Measurements from ENCODE around the gene COL5A2.

Gene COL5A2

DNA sequence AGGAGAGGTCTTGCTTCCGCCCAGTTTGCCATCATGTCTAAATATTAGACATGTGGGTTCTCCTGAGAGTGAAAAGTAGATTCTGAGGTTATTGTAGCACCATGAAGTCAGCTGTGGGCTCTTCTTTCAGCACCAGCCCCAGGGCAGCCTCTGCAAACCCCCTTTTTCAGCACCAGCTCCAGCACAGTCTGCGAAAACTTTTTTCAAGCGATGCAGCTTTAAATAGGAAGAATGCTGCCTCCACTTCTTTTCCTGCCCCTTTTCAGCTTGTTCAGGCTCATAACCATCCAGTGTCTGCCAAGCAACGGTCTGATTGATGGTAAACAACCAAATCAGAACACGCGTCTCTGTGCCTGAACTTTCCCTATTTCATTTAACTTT, at the start of gene COL5A2:
TSS of gene COL5A2 (minus strand) at position 192 of the 381 bp plus-strand sequence. CDS start at position 35, 157 bp downstream.
- DNase-seq: no peak

GRCh38 chr2:189226017-189226416, 46.5 kb upstream of the COL5A2 start:
- DNase-seq: no peak

DNA sequence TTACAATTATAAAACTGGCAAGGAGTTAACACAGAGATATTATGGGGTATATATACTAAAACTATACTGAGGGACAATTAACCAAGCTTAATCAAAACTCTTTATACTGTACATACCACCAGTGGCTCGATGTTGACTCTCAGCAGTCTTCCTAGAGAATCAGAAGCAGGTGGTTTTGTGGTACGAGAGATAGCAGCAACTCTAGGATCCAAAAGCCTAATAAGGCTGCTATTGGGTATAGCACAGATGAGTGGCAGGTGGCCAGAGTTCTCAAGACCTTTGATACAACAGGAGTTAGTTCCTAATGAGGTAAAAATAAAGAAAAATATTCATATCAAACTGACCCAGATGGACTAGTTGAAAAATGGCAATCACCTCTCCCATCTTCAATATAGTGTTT, 45.5 kb upstream of the COL5A2 start:
- no peak for DNase-seq

- DNase-seq: no peak
Observed at GRCh38 chr2:189222468-189223105, 43.0 kb upstream of the COL5A2 start.

- no peak for DNase-seq
Observed at GRCh38 chr2:189221811-189222467, 42.4 kb upstream of the COL5A2 start.

DNA sequence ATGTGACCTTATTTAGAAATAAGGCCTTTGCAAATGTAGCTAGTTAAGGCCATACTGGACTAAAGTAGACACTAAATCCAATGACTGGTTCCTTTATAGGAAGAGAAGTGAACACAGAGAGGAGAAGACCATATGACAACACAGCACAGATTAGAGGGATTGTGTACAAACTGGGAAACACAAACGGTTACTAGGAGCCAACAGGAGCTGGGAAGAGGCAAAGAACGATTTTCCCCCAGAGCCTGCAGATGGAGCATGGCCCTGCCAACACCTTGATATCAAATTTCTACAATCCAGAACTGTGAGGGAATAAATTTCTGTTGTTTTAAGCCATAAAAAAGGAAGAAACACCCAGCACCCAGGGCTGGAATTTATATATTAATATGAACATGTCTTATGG, 38.7 kb upstream of the COL5A2 start:
- DNase-seq: no peak

- no peak for DNase-seq
Observed at GRCh38 chr2:189217541-189217940, 38.0 kb upstream of the COL5A2 start.

- no peak for DNase-seq
Observed at GRCh38 chr2:189217051-189217450, 37.5 kb upstream of the COL5A2 start.

DNA sequence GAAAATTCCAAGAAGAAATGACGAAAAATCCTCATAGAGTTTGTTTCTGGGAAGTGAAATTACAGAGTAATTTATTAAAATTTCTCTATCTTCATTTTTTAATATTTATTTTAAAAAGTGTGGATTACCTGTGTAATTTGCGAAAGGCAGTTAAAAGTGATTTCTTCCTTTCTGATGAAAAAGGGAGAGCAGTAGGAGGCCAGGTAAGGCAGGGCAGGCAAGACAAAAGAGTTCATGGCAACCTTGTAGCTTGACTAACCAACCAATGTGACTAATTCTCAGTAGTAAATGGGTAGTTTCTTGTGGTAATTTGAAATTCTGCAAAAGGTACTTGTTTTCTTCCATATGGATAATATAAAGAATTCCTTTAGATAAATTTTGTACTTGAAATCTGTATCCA, 34.9 kb upstream of the COL5A2 start:
- DNase-seq: no peak

GRCh38 chr2:189213250-189213649, 33.7 kb upstream of the COL5A2 start:
- DNase-seq: no peak

DNA sequence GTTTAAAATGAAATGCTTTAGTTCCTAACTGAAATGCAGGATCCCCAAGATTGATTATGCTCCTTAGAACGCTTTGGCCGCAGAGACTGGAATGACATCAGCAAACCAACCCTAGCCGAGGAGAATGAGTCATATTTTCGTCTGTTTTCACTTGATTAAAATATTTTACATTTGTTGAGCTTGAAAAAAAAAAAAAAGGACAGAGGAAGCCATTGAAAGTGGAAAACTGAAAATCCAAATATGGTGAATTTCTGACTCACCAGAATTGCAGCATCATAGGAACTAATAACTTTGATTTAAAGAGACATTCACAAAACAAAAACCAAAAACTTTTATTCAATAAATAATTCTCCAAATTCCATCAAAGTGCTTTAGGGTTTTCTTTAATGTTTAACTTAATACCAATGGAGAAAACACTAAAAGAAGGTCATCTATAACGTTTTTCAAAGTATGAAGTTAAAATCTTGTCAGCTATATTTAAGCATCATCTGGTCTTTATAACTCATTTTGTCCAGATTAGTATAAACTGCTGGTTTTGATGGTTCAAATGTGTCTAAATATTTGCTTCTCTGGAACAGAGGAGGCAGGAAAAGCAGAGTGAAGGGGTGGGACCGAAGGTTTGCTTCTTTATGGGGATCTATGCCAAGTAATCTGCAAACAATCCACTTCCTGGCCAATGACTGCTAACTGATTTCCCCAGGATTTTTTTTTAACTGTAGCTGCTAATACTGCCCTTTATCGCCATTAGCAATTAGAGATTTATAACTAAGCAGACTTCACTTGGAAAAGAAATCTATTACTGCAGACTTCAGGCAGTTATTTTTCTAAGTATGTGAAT, 30.9 kb upstream of the COL5A2 start:
- DNase-seq: no peak

- no peak for DNase-seq
Observed at GRCh38 chr2:189208254-189208653, 28.7 kb upstream of the COL5A2 start.

- DNase-seq: no peak
Observed at GRCh38 chr2:189204322-189204941, 24.9 kb upstream of the COL5A2 start.

GRCh38 chr2:189203177-189203799, 23.7 kb upstream of the COL5A2 start:
- no peak for DNase-seq

DNA sequence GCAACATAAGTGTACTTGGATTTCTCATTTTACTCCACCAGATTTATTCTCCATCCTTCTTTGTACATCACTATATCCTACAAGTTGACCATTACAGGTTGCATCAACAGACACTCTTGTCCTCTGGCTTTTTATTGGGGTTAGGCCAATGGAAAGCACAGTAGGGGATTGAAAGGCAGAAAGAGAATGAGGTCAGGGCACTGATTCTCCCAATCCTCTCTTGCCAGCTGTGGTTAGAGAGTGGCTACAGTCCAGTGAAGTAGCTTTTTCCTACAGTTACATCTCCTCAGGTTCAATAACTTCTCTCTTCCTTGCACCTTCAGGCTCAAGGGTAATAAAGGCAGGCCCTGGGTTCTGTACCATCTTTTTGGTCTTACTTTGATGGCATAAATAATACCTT, 20.2 kb upstream of the COL5A2 start:
- DNase-seq: no peak

GRCh38 chr2:189192766-189193165, 13.2 kb upstream of the COL5A2 start:
- no peak for DNase-seq

- DNase-seq: no peak
Observed at GRCh38 chr2:189191766-189192165, 12.2 kb upstream of the COL5A2 start.

- no peak for DNase-seq
Observed at GRCh38 chr2:189190685-189191084, 11.1 kb upstream of the COL5A2 start.

GRCh38 chr2:189188115-189188805, 8.7 kb upstream of the COL5A2 start:
- no peak for DNase-seq

DNA sequence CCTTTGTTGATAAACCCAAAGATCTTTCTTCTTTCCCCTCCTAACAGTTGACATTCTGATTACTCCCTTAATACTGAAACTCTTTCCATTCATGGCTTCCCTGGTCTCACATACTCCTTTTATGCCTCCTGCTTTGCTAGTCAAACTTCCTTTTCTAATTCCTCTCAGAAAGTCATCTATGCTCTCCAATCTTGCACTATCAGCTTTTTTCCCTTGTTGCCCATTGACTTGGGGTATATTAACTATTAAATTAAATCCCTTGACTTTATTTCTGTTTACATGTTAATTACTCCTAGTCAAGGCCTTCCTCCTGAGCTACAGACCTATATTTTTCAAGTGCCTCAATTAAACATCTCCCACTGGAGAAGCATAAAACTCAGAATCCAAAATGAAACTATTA, 3.6 kb upstream of the COL5A2 start:
- DNase-seq: no peak

GRCh38 chr2:189181706-189182105, 2.1 kb upstream of the COL5A2 start:
- DNase-seq: no peak

Measured in activated CD4-positive, alpha-beta T cell treated with anti-CD3 and anti-CD28 coated beads for 1 hour (primary cell).